Measurements from ENCODE around the gene CFC1.
"Not testable (repeated sequence)": the region's sequence is repeated elsewhere in the genome, so short reads cannot be mapped to it uniquely, and the experiment has no call there.

DNA sequence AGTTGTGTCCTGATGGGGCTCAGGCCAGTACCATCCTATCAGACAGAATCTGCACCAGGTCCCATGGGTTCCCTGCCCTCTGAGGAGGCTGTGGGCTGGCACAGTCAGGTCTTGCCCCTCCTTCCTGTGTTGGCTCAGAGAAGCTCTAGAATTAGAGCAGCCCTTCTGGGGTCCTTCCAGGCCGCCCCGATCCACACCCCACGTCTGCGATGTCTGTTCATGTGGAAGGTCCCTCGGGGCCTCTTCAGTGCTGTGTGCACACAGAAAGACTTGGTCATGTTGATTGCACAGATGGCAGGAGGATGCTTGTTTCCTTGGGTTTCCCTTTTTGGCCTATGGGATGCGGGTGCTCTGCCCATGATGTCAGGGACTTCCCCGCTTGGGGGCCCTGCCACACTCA lies 20.3 kb downstream of the CFC1 start:
- TF ChIP-seq, protein P1, sequence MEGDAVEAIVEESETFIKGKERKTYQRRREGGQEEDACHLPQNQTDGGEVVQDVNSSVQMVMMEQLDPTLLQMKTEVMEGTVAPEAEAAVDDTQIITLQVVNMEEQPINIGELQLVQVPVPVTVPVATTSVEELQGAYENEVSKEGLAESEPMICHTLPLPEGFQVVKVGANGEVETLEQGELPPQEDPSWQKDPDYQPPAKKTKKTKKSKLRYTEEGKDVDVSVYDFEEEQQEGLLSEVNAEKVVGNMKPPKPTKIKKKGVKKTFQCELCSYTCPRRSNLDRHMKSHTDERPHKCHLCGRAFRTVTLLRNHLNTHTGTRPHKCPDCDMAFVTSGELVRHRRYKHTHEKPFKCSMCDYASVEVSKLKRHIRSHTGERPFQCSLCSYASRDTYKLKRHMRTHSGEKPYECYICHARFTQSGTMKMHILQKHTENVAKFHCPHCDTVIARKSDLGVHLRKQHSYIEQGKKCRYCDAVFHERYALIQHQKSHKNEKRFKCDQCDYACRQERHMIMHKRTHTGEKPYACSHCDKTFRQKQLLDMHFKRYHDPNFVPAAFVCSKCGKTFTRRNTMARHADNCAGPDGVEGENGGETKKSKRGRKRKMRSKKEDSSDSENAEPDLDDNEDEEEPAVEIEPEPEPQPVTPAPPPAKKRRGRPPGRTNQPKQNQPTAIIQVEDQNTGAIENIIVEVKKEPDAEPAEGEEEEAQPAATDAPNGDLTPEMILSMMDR (IDR thresholded peaks at IDR 0.05), result not testable (repeated sequence)
- TF ChIP-seq, protein P2, sequence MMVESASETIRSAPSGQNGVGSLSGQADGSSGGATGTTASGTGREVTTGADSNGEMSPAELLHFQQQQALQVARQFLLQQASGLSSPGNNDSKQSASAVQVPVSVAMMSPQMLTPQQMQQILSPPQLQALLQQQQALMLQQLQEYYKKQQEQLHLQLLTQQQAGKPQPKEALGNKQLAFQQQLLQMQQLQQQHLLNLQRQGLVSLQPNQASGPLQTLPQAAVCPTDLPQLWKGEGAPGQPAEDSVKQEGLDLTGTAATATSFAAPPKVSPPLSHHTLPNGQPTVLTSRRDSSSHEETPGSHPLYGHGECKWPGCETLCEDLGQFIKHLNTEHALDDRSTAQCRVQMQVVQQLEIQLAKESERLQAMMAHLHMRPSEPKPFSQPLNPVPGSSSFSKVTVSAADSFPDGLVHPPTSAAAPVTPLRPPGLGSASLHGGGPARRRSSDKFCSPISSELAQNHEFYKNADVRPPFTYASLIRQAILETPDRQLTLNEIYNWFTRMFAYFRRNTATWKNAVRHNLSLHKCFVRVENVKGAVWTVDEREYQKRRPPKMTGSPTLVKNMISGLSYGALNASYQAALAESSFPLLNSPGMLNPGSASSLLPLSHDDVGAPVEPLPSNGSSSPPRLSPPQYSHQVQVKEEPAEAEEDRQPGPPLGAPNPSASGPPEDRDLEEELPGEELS (CRISPR knock-in tag; IDR thresholded peaks at IDR 0.05), result not testable (repeated sequence)
- not testable (repeated sequence) for TF ChIP-seq CREB1 (CRISPR knock-in tag; IDR thresholded peaks at IDR 0.05); MYBL2 (CRISPR knock-in tag; IDR thresholded peaks at IDR 0.05); NFYB (CRISPR knock-in tag; conservative IDR thresholded peaks at IDR 0.05; ENCODE audit: low read depth); NR3C1 (CRISPR knock-in tag; conservative IDR thresholded peaks at IDR 0.05; ENCODE audit: low read depth); PREB (CRISPR knock-in tag; IDR thresholded peaks at IDR 0.05; ENCODE audit: borderline replicate concordance); ATF1 (CRISPR knock-in tag; IDR thresholded peaks at IDR 0.05)
- TF ChIP-seq, protein P3, sequence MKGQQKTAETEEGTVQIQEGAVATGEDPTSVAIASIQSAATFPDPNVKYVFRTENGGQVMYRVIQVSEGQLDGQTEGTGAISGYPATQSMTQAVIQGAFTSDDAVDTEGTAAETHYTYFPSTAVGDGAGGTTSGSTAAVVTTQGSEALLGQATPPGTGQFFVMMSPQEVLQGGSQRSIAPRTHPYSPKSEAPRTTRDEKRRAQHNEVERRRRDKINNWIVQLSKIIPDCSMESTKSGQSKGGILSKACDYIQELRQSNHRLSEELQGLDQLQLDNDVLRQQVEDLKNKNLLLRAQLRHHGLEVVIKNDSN (CRISPR knock-in tag; IDR thresholded peaks at IDR 0.05), result not testable (repeated sequence)
